OCI-LY1 (cell line): ENCODE results near the gene DLGAP4.

Experiments
- H2AFZ ChIP-seq: fragments of 200-600 bp; sonication (generic), shearing (Covaris generic); 2 replicates; pipeline ENCODE4 v1.6.0; 2014; ENCODE audit warnings: antibody characterized with exemption, mild to moderate bottlenecking, low read length
- H3F3A ChIP-seq: fragments of 200-600 bp; sonication (generic), shearing (Covaris generic); 2 replicates; pipeline ENCODE4 v1.6.0; 2014; ENCODE audit warnings: mild to moderate bottlenecking, antibody characterized with exemption, low read length, moderate library complexity; ENCODE audit not compliant: insufficient read depth
- H3K27ac ChIP-seq: fragments of 200-600 bp; sonication (generic); 2 replicates; pipeline ENCODE4 v1.5.1; 2014; ENCODE audit warnings: low read length, mixed run types, mild to moderate bottlenecking, low read depth; ENCODE audit not compliant: poor library complexity, severe bottlenecking
- H3K27me3 ChIP-seq: fragments of 200-600 bp; sonication (generic); 2 replicates; pipeline ENCODE4 v1.6.0; 2014; ENCODE audit warnings: antibody characterized with exemption, mild to moderate bottlenecking, low read length, moderate library complexity; ENCODE audit not compliant: insufficient read depth
- H3K36me3 ChIP-seq: fragments of 200-600 bp; sonication (generic); 2 replicates; pipeline ENCODE4 v1.6.1; 2014; ENCODE audit warnings: mild to moderate bottlenecking, antibody characterized with exemption, low read length, moderate library complexity, mixed read lengths; ENCODE audit not compliant: insufficient read depth
- H3K4me1 ChIP-seq: fragments of 200-600 bp; sonication (generic); 2 replicates; pipeline ENCODE4 v1.5.1; 2014; ENCODE audit warnings: mild to moderate bottlenecking, low read length, moderate library complexity; ENCODE audit not compliant: insufficient read depth, severe bottlenecking
- H3K4me2 ChIP-seq: fragments of 200-600 bp; sonication (generic), shearing (Covaris generic); 2 replicates; pipeline ENCODE4 v1.6.1; 2014; ENCODE audit warnings: low read length
- H3K4me3 ChIP-seq: fragments of 200-600 bp; sonication (generic); 2 replicates; pipeline ENCODE4 v1.5.1; 2014; ENCODE audit warnings: low read length, low read depth, mild to moderate bottlenecking, mixed read lengths; ENCODE audit not compliant: poor library complexity, severe bottlenecking
- H3K79me2 ChIP-seq: fragments of 200-600 bp; shearing (Covaris generic); 2 replicates; pipeline ENCODE4 v1.6.1; 2016; ENCODE audit warnings: mixed run types, low read length, mixed read lengths; ENCODE audit not compliant: insufficient read depth
- H3K9ac ChIP-seq: fragments of 200-600 bp; sonication (generic), shearing (Covaris generic); 2 replicates; pipeline ENCODE4 v1.6.1; 2014; ENCODE audit warnings: mild to moderate bottlenecking, low read length, mixed read lengths
- H3K9me2 ChIP-seq: fragments of 200-600 bp; sonication (generic), shearing (Covaris generic); 2 replicates; pipeline ENCODE4 v1.6.1; 2014; ENCODE audit warnings: low read depth, mild to moderate bottlenecking, low read length, mixed read lengths
- H3K9me3 ChIP-seq: fragments of 200-600 bp; shearing (Covaris generic); 2 replicates; pipeline ENCODE4 v1.6.1; 2014; ENCODE audit warnings: low read length, mixed read lengths
- H4K20me1 ChIP-seq: fragments of 200-600 bp; sonication (generic), shearing (Covaris generic); 2 replicates; pipeline ENCODE4 v1.6.0; 2016; ENCODE audit warnings: mild to moderate bottlenecking, low read length; ENCODE audit not compliant: insufficient read depth
- CTCF ChIP-seq: fragments of 200-600 bp; sonication (generic), shearing (Covaris generic); IDR thresholded peaks from 2 replicates; pipeline ENCODE4 v1.5.1; 2017; ENCODE audit warnings: mild to moderate bottlenecking, antibody characterized with exemption, low read length, moderate library complexity, mixed read lengths
- EZH2 ChIP-seq: fragments of 200-600 bp; sonication (generic), shearing (Covaris generic); IDR thresholded peaks from 2 replicates; pipeline ENCODE4 v1.8.0; 2017; ENCODE audit warnings: borderline replicate concordance, mixed run types, mild to moderate bottlenecking, antibody characterized with exemption, low read length, moderate library complexity, mixed read lengths

DLGAP4 gene

GRCh38 chr20:36314734-36315544 lies 8.8 kb downstream of the DLGAP4 start:
- no peak overlapping the region for H2AFZ ChIP-seq
- H4K20me1 ChIP-seq = no peaks in the 10 kb centered on the region
- H3K79me2 ChIP-seq = no peaks in the 10 kb centered on the region
- H3K27me3 ChIP-seq = no peaks in the 10 kb centered on the region
- H3F3A ChIP-seq = no peaks in the 10 kb centered on the region
- no peaks in the 10 kb centered on the region for H3K4me1 ChIP-seq
- H3K4me2 ChIP-seq = no peak overlapping the region
- H3K9me3 ChIP-seq = no peaks in the 10 kb centered on the region
- no peaks in the 10 kb centered on the region for H3K36me3 ChIP-seq
- no peak for TF ChIP-seq EZH2
- no peak for TF ChIP-seq CTCF
- H3K9me2 ChIP-seq = no peaks in the 10 kb centered on the region
- no peak overlapping the region for H3K27ac ChIP-seq
- H3K4me3 ChIP-seq = no peak overlapping the region
- H3K9ac ChIP-seq = no peak overlapping the region

- no peaks in the 10 kb centered on the region for H4K20me1 ChIP-seq
- H3K9me3 ChIP-seq = no peaks in the 10 kb centered on the region
- TF ChIP-seq EZH2 (no peak), CTCF (no peak)
- no peaks in the 10 kb centered on the region for H3K36me3 ChIP-seq
- H3K9ac ChIP-seq = no peak overlapping the region
- H3K4me1 ChIP-seq = no peaks in the 10 kb centered on the region
- H3K4me2 ChIP-seq = no peak overlapping the region
- H2AFZ ChIP-seq = no peak overlapping the region
- no peaks in the 10 kb centered on the region for H3K9me2 ChIP-seq
- no peaks in the 10 kb centered on the region for H3K27me3 ChIP-seq
- no peak overlapping the region for H3K4me3 ChIP-seq
- no peaks in the 10 kb centered on the region for H3F3A ChIP-seq
- no peak overlapping the region for H3K27ac ChIP-seq
- H3K79me2 ChIP-seq = no peaks in the 10 kb centered on the region
These were observed 9.6 kb downstream of the DLGAP4 start for GRCh38 chr20:36315545-36316351.

- Histone ChIP-seq H3K4me1 (no peaks in the 10 kb centered on the region), H3K4me2 (no peak overlapping the region), H2AFZ (no peak overlapping the region), H3K27me3 (no peaks in the 10 kb centered on the region), H3K27ac (no peak overlapping the region), H4K20me1 (no peaks in the 10 kb centered on the region), H3K4me3 (no peak overlapping the region), H3K36me3 (no peaks in the 10 kb centered on the region), H3K79me2 (no peaks in the 10 kb centered on the region), H3K9me3 (no peaks in the 10 kb centered on the region), H3K9me2 (no peaks in the 10 kb centered on the region), H3F3A (no peaks in the 10 kb centered on the region), H3K9ac (no peak overlapping the region)
- TF ChIP-seq CTCF (no peak), EZH2 (no peak)
These were observed 11.5 kb downstream of the DLGAP4 start for GRCh38 chr20:36317675-36318074.
